ENCODE data around the gene OCSTAMP. TPM values are rescaled to one million over a fixed set of nuclear protein-coding genes. Genes with fewer than 3 reads are reported as not detected.

The OCSTAMP gene
- total RNA-seq, 1 experiment from 2014 or later = not detected

GRCh38 chr20:46576774-46577395 is 26.4 kb upstream of the OCSTAMP start:
- DNase-seq = peak in 1 of 2 experiments; percentile 33
- intact Hi-C loops (cut with micrococcal nuclease; ENCODE audit: unreplicated experiment) = no loop called here
- peaks cover 6% of the 10 kb centered on the region for H3K27me3 Mint-ChIP-seq (ENCODE audit: insufficient read depth, unreplicated experiment)
- TF ChIP-seq, protein P1, sequence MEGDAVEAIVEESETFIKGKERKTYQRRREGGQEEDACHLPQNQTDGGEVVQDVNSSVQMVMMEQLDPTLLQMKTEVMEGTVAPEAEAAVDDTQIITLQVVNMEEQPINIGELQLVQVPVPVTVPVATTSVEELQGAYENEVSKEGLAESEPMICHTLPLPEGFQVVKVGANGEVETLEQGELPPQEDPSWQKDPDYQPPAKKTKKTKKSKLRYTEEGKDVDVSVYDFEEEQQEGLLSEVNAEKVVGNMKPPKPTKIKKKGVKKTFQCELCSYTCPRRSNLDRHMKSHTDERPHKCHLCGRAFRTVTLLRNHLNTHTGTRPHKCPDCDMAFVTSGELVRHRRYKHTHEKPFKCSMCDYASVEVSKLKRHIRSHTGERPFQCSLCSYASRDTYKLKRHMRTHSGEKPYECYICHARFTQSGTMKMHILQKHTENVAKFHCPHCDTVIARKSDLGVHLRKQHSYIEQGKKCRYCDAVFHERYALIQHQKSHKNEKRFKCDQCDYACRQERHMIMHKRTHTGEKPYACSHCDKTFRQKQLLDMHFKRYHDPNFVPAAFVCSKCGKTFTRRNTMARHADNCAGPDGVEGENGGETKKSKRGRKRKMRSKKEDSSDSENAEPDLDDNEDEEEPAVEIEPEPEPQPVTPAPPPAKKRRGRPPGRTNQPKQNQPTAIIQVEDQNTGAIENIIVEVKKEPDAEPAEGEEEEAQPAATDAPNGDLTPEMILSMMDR (IDR thresholded peaks at IDR 0.05; ENCODE audit: insufficient read depth in 1 of 2, low read depth in 1 of 2, low read length in 1 of 2, severe bottlenecking in 1 of 2, unreplicated experiment in 1 of 2) = no peak
- ChIA-PET POLR2A (no interaction called here), CTCF (no interaction called here)
- no peaks in the 10 kb centered on the region for H3K27me3 ChIP-seq (replicated peaks; ENCODE audit: control insufficient read depth, insufficient read depth, low read length)
- H3K36me3 ChIP-seq (ENCODE audit: control insufficient read depth, insufficient read depth, low read length) = no peaks in the 10 kb centered on the region
- no peaks in the 10 kb centered on the region for H3K4me1 Mint-ChIP-seq (ENCODE audit: low read depth, unreplicated experiment)
- H3K4me1 ChIP-seq = no peaks in the 10 kb centered on the region
- H3K4me3 Mint-ChIP-seq (ENCODE audit: unreplicated experiment) = no peak overlapping the region
- H3K36me3 Mint-ChIP-seq (ENCODE audit: insufficient read depth, unreplicated experiment) = no peaks in the 10 kb centered on the region
- BruUV-seq (replicated peaks) = no TSS peak
- no peaks in the 10 kb centered on the region for H3K9me3 ChIP-seq
- H3K4me3 ChIP-seq (ENCODE audit: low read depth, low read length) = no peak overlapping the region
- H3K27ac Mint-ChIP-seq (ENCODE audit: unreplicated experiment) = no peak overlapping the region
- H3K9me3 Mint-ChIP-seq (ENCODE audit: unreplicated experiment) = no peaks in the 10 kb centered on the region

DNA sequence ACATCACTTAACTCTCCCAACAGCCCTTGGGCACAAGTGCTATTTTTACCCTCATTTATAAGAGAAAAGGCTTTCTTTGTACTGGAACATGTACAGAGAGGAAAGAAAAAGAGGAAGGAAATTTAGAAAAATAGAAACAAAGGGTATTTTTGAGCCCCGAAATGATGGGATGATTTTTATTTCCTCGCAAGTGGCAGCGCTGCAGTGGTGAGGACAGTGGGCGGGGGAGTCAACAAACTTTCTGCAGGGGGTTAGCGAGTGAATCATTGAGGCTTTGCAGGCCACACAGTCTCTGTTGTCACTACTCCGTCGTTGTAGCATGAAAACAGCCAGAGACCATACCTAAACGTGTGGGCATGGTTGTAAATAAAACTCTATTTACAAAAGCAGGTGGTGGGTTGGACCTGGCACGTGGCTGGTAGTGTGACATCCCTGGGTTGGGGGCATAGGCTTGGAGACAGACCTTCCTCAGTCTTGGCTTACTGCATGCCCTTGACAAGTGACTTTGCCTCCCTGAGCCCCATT is 25.5 kb upstream of the OCSTAMP start:
- intact Hi-C loops (cut with micrococcal nuclease; ENCODE audit: unreplicated experiment) = no loop called here
- ChIA-PET CTCF (interaction anchor here (1.0 kb wide), 1 partner anchor 13 kb away, joined by 3 read pairs; no protein-coding TSS in a partner anchor), POLR2A (no interaction called here)
- TF ChIP-seq, protein P1 (IDR thresholded peaks at IDR 0.05; ENCODE audit: insufficient read depth in 1 of 2, low read depth in 1 of 2, low read length in 1 of 2, severe bottlenecking in 1 of 2, unreplicated experiment in 1 of 2) = no peak
- Mint-ChIP-seq H3K4me1 (ENCODE audit: low read depth, unreplicated experiment) (no peaks in the 10 kb centered on the region), H3K36me3 (ENCODE audit: insufficient read depth, unreplicated experiment) (no peaks in the 10 kb centered on the region), H3K27me3 (ENCODE audit: insufficient read depth, unreplicated experiment) (peaks cover 6% of the 10 kb centered on the region), H3K9me3 (ENCODE audit: unreplicated experiment) (no peaks in the 10 kb centered on the region), H3K4me3 (ENCODE audit: unreplicated experiment) (no peak overlapping the region), H3K27ac (ENCODE audit: unreplicated experiment) (no peak overlapping the region)
- H3K4me1 ChIP-seq = no peaks in the 10 kb centered on the region
- no peaks in the 10 kb centered on the region for H3K36me3 ChIP-seq (ENCODE audit: control insufficient read depth, insufficient read depth, low read length)
- H3K4me3 ChIP-seq (ENCODE audit: low read depth, low read length) = no peak overlapping the region
- no TSS peak for BruUV-seq (replicated peaks)
- no peaks in the 10 kb centered on the region for H3K9me3 ChIP-seq
- peak in 1 of 2 experiments; percentile 30 for DNase-seq
- no peaks in the 10 kb centered on the region for H3K27me3 ChIP-seq (replicated peaks; ENCODE audit: control insufficient read depth, insufficient read depth, low read length)

- TF ChIP-seq, protein P1 (IDR thresholded peaks at IDR 0.05; ENCODE audit: insufficient read depth in 1 of 2, low read depth in 1 of 2, low read length in 1 of 2, severe bottlenecking in 1 of 2, unreplicated experiment in 1 of 2) = no peak
- peak in 1 of 2 experiments; percentile 43 for DNase-seq
- intact Hi-C loops (cut with micrococcal nuclease; ENCODE audit: unreplicated experiment) = no loop called here
- H3K4me1 Mint-ChIP-seq (ENCODE audit: low read depth, unreplicated experiment) = no peaks in the 10 kb centered on the region
- H3K27ac Mint-ChIP-seq (ENCODE audit: unreplicated experiment) = no peak overlapping the region
- no TSS peak for BruUV-seq (replicated peaks)
- H3K9me3 Mint-ChIP-seq (ENCODE audit: unreplicated experiment) = no peaks in the 10 kb centered on the region
- H3K27me3 Mint-ChIP-seq (ENCODE audit: insufficient read depth, unreplicated experiment) = peaks cover 6% of the 10 kb centered on the region
- no peaks in the 10 kb centered on the region for H3K36me3 Mint-ChIP-seq (ENCODE audit: insufficient read depth, unreplicated experiment)
- Histone ChIP-seq H3K36me3 (ENCODE audit: control insufficient read depth, insufficient read depth, low read length) (no peaks in the 10 kb centered on the region), H3K4me3 (ENCODE audit: low read depth, low read length) (no peak overlapping the region), H3K9me3 (no peaks in the 10 kb centered on the region), H3K27me3 (replicated peaks; ENCODE audit: control insufficient read depth, insufficient read depth, low read length) (no peaks in the 10 kb centered on the region), H3K4me1 (no peaks in the 10 kb centered on the region)
- no peak overlapping the region for H3K4me3 Mint-ChIP-seq (ENCODE audit: unreplicated experiment)
- CTCF ChIA-PET = interaction anchor here (0.6 to 1.0 kb wide), 3 partner anchors 13 to 179 kb away, joined by 3 to 5 read pairs (median 3); no protein-coding TSS in a partner anchor
- POLR2A ChIA-PET = no interaction called here
These were observed 24.9 kb upstream of the OCSTAMP start for GRCh38 chr20:46575394-46575793.

All from Caco-2 (cell line).